ENCODE measurements around the gene ATG10.

ATG10 gene

GRCh38 chr5:82246960-82247574 is 275.2 kb downstream of the ATG10 start:
- TF ChIP-seq SIN3A (IDR thresholded peaks at IDR 0.05; ENCODE audit: borderline replicate concordance, insufficient read depth, low read length) (no peak), FOXP2 (optimal IDR thresholded peaks at IDR 0.05; ENCODE audit: borderline replicate concordance, extremely low read depth, extremely low read length, insufficient read depth) (no peak), POLR2AphosphoS5 (IDR thresholded peaks at IDR 0.05; ENCODE audit: low read depth, low read length) (no peak), REST (IDR thresholded peaks at IDR 0.05; ENCODE audit: insufficient read depth in 1 of 2, low read depth in 2 of 2, low read length in 2 of 2) (no peak), TAF1 (IDR thresholded peaks at IDR 0.05; ENCODE audit: borderline replicate concordance, insufficient read depth, low read length) (no peak)

- TF ChIP-seq TAF1 (IDR thresholded peaks at IDR 0.05; ENCODE audit: borderline replicate concordance, insufficient read depth, low read length) (no peak), REST (IDR thresholded peaks at IDR 0.05; ENCODE audit: insufficient read depth in 1 of 2, low read depth in 2 of 2, low read length in 2 of 2) (no peak), FOXP2 (optimal IDR thresholded peaks at IDR 0.05; ENCODE audit: borderline replicate concordance, extremely low read depth, extremely low read length, insufficient read depth) (no peak), SIN3A (IDR thresholded peaks at IDR 0.05; ENCODE audit: borderline replicate concordance, insufficient read depth, low read length) (no peak), POLR2AphosphoS5 (IDR thresholded peaks at IDR 0.05; ENCODE audit: low read depth, low read length) (no peak)
These were observed 280.9 kb downstream of the ATG10 start for GRCh38 chr5:82252744-82253143.

GRCh38 chr5:82255844-82256243 is 284.0 kb downstream of the ATG10 start:
- TF ChIP-seq SIN3A (IDR thresholded peaks at IDR 0.05; ENCODE audit: borderline replicate concordance, insufficient read depth, low read length), result no peak
- TF ChIP-seq TAF1 (IDR thresholded peaks at IDR 0.05; ENCODE audit: borderline replicate concordance, insufficient read depth, low read length), result no peak
- no peak for TF ChIP-seq POLR2AphosphoS5 (IDR thresholded peaks at IDR 0.05; ENCODE audit: low read depth, low read length)
- TF ChIP-seq FOXP2 (optimal IDR thresholded peaks at IDR 0.05; ENCODE audit: borderline replicate concordance, extremely low read depth, extremely low read length, insufficient read depth), result no peak
- no peak for TF ChIP-seq REST (IDR thresholded peaks at IDR 0.05; ENCODE audit: insufficient read depth in 1 of 2, low read depth in 2 of 2, low read length in 2 of 2)

- TF ChIP-seq TAF1 (IDR thresholded peaks at IDR 0.05; ENCODE audit: borderline replicate concordance, insufficient read depth, low read length) (no peak), POLR2AphosphoS5 (IDR thresholded peaks at IDR 0.05; ENCODE audit: low read depth, low read length) (no peak), FOXP2 (optimal IDR thresholded peaks at IDR 0.05; ENCODE audit: borderline replicate concordance, extremely low read depth, extremely low read length, insufficient read depth) (no peak), SIN3A (IDR thresholded peaks at IDR 0.05; ENCODE audit: borderline replicate concordance, insufficient read depth, low read length) (no peak), REST (IDR thresholded peaks at IDR 0.05; ENCODE audit: insufficient read depth in 1 of 2, low read depth in 2 of 2, low read length in 2 of 2) (no peak)
These were observed 285.4 kb downstream of the ATG10 start for GRCh38 chr5:82257247-82257646.
